GM19328 (cell line): ENCODE measurements around the gene PRPF8.

Experiments
- ATAC-seq: cut with Tn5 transposase; IDR thresholded peaks from one replicate; pipeline ENCODE4 v1.9.1; 2021; ENCODE audit warnings: mild to moderate bottlenecking, moderate library complexity; ENCODE audit not compliant: unreplicated experiment

Gene PRPF8

DNA sequence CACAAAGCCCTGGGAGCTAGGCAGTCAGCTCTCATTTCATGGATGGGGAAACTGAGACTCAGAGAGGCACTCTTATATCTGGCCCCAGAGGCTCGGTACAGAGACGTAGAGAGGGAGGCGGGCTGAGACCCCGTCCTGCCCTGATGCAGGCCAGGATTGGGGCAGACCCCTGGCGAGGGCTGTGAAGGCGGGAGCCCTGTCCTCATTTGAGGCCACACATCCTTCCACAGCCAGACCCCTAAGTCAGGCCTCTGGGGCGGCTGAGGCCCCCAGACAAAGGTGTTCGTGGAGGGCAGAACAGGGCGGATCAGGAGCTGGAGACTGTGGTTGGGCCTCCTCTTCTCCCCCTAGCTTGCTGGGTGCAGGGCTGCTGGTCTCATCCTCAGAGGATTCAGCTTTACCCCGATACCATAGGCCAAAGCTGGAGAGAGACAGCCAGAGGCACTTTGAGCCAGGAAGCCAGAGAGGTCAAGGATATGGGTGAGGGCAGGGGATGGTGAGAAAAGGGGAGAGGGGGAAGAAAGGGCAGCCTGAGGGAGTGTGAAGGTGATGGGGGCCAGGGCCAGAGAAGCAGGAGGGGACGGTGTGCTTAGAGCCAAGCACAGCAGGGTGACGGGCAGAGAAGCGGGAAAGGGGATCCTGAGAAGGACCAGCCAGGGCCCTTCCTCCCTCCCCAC is 38.3 kb downstream of the PRPF8 start:
- ATAC-seq, result no peak

DNA sequence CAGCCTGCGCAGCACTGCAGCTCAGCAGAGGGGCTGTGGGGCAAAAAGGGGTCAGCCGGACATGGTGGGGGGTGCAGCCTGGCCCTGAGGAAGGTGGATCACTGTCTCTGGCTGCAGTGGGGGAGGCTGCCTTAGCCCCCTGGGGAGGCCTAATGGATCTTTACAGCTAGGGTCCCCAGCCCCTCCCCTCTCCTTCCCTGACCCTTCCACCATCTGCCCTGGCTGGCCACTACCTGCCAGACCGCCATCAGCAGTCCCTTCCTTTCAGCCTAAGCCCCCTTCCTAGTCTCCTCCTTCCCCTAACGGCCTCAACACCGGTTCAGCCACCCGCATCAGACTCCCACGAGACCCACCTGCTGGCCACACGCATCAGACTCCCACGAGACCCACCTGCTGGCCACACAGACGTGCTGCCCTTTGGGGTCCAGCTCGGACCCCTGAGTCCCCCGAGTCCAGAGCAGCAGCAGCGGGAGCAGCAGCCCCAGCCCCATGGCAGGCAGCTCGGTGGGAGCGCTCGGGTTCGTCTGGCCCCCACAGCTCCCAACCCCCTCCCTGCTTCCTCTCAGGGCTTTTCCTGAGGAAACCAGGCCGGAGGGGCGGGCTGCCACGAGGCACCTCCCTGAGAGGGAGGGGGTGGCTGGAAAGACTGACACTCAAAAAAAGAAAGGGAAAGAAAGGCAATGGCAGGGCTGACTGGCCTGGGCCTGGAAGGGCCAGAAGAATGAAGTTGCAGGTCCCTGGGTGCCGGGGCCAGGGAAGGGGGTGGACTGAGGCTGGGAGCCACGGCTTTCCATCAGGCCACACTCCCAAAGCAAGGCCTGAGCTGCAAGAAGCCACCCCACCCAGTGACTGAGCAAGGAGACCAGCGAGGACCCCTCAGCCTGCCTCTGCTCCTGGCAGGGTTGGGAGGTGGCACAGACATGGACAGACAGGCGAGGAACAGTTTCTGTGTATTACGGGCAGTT is 39.2 kb downstream of the PRPF8 start, which contains the start of gene SCARF1:
SCARF1 (minus strand) TSS at position 526 of the 965 bp plus-strand sequence; CDS start at position 491, 35 bp downstream.
- ATAC-seq, result no peak

DNA sequence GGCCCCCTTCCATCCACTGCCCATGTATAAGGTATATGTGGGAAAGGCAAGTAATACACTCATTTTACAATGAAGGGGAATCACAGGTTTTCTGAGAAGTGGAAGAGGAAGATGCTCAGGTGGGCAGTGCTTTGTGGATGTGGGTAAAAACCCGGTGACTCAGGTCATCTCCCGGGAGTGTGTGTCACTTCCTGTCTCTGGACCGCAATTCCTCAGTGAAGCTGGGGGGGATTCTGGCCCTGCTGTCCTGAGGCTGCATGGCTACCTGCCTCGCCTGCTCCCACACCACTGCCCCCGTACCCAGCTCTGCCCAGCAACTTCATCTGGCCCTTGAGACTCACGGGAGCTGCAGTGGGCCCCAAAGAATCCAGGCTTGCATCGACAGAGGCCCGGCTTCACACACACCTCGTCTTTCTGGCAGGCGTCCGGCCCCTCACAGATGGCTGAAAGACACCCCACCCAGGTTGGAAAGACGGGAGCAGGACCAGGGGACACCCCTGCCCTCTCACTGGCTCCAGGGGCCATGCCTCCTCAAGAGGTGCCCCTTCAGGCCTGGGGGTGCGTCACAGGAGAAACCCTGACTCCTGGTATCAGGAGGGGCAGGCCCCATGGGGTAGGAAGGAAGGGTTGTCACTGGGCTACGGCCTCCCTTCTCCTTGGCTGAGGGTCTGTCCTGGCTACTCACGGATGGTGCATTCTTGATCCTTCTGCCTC is 40.0 kb downstream of the PRPF8 start:
- ATAC-seq, result no peak

DNA sequence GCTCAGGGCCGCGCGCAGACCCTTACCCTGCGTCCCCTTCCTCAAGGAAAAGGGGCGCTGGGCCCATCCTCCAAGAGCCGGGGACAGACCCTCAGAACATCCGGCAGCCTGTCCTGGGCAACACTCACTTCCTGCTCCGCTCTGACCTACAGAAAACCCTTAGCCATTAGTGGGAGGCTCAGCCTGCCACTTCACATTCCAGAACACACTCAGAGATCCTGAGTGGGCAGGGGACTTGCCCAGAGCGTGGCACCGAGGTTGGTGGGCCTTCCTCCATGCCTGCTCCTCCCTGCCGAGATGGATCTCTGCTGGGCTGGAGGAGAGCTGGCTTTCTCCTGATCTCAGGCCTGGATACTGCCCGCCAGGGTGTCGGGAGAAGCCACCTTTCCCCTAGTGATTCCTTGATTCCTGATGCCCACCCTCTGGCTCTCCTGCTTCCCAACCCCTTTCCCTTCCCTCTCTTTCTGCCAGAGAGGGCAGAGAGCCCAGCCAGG is 40.6 kb downstream of the PRPF8 start:
- no peak for ATAC-seq

DNA sequence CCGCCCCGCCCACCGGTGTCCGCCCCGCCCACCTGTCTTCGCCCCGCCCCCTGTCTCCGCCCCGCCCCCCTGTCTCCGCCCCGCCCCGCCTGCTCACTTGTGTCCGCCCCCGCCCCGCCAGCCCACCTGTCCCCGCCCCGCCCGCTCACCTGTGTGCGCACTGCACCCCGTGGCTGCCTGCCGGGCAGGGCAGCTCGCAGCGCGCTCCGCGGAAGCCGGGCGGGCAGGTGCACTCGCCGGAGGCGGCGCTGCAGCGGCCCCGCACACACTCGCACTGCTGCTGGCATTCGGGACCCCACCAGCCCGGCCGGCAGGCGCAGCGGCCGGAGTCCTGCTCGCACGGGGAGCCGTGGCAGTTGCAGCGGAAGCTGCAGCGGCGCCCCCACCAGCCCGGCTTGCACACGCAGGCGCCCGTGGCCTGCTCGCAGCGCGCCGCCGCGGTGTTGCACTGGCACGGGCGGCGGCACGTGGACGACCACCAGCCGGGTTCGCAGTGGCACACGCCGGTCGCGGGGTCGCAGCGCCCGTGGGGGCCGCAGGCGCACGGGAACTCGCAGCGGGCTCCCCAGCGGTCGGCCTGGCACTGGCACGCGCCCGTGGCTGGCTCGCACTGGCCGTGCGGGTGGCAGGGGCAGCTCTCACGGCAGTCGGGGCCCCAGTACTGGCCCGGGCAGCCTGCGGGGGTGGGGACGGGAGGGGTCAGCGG is 41.2 kb downstream of the PRPF8 start:
- no peak for ATAC-seq

DNA sequence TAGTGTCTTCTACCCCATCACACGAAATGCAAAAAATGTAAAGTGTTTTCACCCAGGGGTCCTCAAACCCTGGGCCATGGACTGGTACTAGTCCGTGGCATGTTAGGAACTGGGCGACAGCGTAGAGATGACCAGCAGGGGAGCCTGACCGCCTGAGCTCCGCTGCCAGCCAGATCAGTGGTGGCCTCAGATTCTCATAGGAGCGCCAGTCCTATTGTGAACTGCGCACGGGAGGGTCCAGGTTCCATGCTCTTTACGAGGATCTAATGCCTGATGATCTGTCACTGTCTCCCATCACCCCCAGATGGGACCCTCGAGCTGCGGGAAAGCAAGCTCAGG is 43.6 kb downstream of the PRPF8 start:
- no peak for ATAC-seq

GRCh38 chr17:1640329-1641064 is 44.2 kb downstream of the PRPF8 start:
- no peak for ATAC-seq

- no peak for ATAC-seq
These were observed 45.0 kb downstream of the PRPF8 start for GRCh38 chr17:1639549-1640180.

DNA sequence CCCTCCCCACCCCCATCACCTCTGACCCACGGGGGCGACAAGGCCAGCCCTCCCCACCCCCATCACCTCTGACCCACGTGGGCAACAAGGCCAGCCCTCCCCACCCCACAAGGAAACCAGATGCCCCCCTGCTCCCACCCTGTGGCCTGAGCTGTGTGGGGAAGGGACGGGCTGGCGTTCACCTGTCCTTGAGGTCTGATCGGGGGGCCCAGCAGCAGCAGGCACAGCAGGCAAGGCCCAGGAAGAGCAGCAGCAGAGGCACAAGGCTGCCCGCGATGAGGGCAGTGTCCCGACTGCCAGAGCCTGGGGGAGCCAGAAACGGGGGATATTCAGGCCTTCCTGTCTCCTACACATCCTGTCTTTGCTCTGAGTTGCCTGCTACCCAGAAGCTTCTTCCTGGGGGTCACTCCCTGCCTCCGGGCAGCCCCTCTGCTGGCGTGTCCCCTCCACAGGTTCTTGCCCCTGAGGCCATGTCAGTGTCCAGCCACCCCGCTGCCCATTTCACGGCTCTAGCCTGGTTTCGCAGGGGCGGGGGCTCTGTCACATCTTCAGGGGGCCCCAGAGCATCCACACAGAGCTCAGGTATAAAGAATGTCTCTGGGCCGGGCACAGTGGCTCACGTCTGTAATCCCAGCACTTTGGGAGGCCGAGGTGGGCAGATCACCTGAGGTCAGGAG is 45.9 kb downstream of the PRPF8 start:
- ATAC-seq, result no peak

GRCh38 chr17:1638171-1638590 is 46.5 kb downstream of the PRPF8 start:
- no peak for ATAC-seq

DNA sequence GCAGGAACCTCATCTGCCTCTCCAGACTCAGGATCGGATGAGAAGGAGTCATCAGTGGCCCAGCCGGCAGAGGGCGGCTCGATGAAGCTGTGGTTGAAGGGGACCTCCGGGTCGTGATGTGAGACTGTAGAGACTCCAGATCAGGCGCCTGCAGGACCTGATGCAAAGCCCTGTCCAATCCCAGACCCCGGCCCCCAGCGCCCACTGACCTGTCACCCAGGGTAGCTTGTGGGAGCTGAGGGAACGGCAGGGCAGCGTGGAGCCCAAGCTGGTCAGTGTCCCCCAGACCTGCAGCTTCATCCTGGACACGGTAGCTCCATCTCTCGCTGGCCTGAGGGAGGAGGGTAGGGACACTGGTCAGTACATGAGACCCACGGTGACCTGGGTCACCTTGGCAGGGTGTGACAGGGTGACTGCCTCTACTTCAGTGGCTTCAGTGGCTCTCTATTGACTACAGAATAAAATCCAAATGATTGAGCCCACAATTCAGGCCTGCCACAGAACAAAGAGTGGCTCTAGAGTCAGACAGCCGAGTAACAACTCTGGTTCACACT is 47.9 kb downstream of the PRPF8 start:
- no peak for ATAC-seq

- ATAC-seq, result no peak
These were observed 48.8 kb downstream of the PRPF8 start for GRCh38 chr17:1635675-1636465.

GRCh38 chr17:1634841-1635650 is 49.6 kb downstream of the PRPF8 start:
- ATAC-seq, result no peak

GRCh38 chr17:1630662-1631061 is 54.0 kb downstream of the PRPF8 start:
- ATAC-seq, result no peak

- no peak for ATAC-seq
These were observed 55.0 kb downstream of the PRPF8 start for GRCh38 chr17:1629504-1630310.

GRCh38 chr17:1628856-1629503 is 55.7 kb downstream of the PRPF8 start:
- peak; percentile 36 for ATAC-seq
